ENCODE results near the gene PTTG1IP. TPM values are rescaled to one million over a fixed set of nuclear protein-coding genes. Genes with fewer than 3 reads are reported as not detected.

The PTTG1IP gene
- total and polyA plus RNA-seq, 7 donors = 49.7 to 208 (median 158) TPM

DNA sequence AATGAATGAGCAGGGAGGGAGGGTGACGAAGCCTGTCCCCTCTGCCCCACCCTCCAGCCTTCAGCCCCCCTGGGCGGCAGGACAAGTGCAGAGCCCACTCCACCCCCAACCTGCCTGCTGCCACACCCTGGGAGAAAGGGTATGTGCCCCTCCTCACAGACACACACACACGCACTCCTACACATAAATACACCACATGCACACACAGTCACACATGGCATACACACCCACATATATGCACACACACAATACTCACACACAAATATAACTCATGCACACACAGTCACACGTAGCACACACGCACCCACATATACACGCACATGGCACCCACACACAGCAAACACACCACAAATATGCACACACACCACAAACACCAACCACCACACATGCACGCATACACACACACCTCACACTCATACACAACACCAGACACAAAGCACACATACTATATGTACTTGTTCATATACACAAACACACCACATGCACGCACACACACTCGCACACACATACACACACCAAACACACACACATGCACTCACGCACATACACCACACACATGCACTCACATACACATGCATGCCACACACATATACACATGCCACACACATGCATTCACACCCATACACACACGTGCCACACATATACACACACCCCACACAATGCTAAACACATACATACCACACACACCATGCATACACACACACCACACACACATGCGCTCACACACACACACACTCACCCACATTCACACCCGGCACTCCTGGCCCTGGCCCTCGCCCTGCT lies 30.8 kb upstream of the PTTG1IP start:
- TF ChIP-seq EP300 (IDR thresholded peaks at IDR 0.05) = no peak
- no peak for TF ChIP-seq POLR2AphosphoS5 (IDR thresholded peaks at IDR 0.05)
- no peak for TF ChIP-seq POLR2A (IDR thresholded peaks at IDR 0.05)
- TF ChIP-seq, protein P1, sequence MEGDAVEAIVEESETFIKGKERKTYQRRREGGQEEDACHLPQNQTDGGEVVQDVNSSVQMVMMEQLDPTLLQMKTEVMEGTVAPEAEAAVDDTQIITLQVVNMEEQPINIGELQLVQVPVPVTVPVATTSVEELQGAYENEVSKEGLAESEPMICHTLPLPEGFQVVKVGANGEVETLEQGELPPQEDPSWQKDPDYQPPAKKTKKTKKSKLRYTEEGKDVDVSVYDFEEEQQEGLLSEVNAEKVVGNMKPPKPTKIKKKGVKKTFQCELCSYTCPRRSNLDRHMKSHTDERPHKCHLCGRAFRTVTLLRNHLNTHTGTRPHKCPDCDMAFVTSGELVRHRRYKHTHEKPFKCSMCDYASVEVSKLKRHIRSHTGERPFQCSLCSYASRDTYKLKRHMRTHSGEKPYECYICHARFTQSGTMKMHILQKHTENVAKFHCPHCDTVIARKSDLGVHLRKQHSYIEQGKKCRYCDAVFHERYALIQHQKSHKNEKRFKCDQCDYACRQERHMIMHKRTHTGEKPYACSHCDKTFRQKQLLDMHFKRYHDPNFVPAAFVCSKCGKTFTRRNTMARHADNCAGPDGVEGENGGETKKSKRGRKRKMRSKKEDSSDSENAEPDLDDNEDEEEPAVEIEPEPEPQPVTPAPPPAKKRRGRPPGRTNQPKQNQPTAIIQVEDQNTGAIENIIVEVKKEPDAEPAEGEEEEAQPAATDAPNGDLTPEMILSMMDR (IDR thresholded peaks at IDR 0.05) = no peak
- no peak for DNase-seq
- 89 to 91% methylated on average over 14 of the region's 14 CpGs for WGBS, 2 donors
- intact Hi-C loops (cut with DNase I) = no loop called here
- H3K4me3 ChIP-seq = no peak overlapping the region
- H3K36me3 ChIP-seq = peaks cover 0 to 6% (median 0%) of the 10 kb centered on the region in 4 donors
- no peaks in the 10 kb centered on the region for H3K9me3 ChIP-seq
- no peak overlapping the region for H3K27ac ChIP-seq
- H3K27me3 ChIP-seq = no peaks in the 10 kb centered on the region
- H3K4me1 ChIP-seq = peaks cover 0 to 37% (median 25%) of the 10 kb centered on the region in 4 donors

DNA sequence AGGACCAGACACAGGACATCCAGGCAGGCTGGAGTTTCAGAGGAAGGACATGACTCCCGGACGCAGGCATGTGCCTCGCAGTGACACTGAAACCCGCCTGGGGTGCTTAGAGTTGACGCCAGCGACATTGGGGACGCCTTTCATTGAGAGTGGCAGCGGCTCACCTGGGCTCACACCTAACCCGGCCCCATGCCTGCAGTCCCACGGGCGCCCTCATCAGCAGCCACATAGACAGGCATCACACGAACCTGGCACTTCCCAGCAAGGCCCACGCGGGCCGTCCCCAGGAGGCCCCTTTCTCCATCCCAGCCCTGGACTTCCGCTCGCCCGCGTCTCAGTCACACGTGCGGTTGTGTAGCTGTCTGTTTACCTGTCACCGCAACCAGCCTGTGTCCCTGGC lies 30.2 kb upstream of the PTTG1IP start:
- WGBS, 2 donors = 84% methylated on average over 22 of the region's 22 CpGs
- TF ChIP-seq EP300 (IDR thresholded peaks at IDR 0.05) (no peak), POLR2AphosphoS5 (IDR thresholded peaks at IDR 0.05) (no peak), POLR2A (IDR thresholded peaks at IDR 0.05) (no peak)
- TF ChIP-seq, protein P1 (IDR thresholded peaks at IDR 0.05) = no peak
- intact Hi-C loops (cut with DNase I) = no loop called here
- H3K4me3 ChIP-seq = no peak overlapping the region
- H3K9me3 ChIP-seq = no peaks in the 10 kb centered on the region
- DNase-seq = no peak
- H3K36me3 ChIP-seq = peaks cover 0 to 6% (median 0%) of the 10 kb centered on the region in 4 donors
- H3K27ac ChIP-seq = no peak overlapping the region
- H3K4me1 ChIP-seq = peaks cover 0 to 31% (median 19%) of the 10 kb centered on the region in 4 donors
- no peaks in the 10 kb centered on the region for H3K27me3 ChIP-seq

DNA sequence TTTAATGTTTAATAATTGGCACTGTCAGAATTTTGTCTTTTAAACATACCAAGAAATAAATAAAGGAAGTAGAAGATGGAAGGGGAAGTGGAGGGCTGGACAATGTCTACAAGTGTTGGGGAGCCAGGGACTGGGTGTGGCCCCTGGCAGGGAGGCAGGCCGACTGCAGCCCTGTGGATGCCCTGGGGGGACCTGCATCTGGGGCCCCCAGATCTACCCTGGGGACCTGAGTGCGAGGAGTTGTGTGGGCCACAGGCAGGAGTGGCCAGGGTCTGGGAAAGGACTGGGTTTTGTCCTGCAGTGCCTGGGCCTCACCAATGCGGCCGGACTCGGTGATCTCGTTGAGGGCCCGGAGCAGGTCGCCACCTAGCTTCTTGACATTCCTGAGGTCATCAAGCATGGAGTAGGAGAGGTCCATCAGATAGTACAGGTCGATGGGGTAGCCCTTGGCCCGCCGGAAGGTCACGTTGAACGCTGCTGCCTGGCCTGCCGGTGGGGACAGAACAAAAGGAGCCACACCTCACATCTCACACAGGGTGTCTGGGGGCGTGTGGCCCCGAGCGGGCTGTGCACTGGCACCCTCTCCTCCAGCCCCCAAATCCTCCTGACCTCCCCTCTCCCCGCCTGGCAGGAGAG lies 29.7 kb upstream of the PTTG1IP start:
- intact Hi-C loops (cut with DNase I) = no loop called here
- Histone ChIP-seq H3K4me3 (no peak overlapping the region), H3K9me3 (no peaks in the 10 kb centered on the region), H3K4me1 (peaks cover 0 to 26% (median 15%) of the 10 kb centered on the region in 4 donors), H3K36me3 (peaks cover 0 to 6% (median 0%) of the 10 kb centered on the region in 4 donors), H3K27ac (no peak overlapping the region), H3K27me3 (no peaks in the 10 kb centered on the region)
- 86 to 89% methylated on average over 18 of the region's 18 CpGs for WGBS, 2 donors
- DNase-seq = no peak
- TF ChIP-seq, protein P1 (IDR thresholded peaks at IDR 0.05) = no peak
- TF ChIP-seq POLR2AphosphoS5 (IDR thresholded peaks at IDR 0.05) (no peak), EP300 (IDR thresholded peaks at IDR 0.05) (no peak)

DNA sequence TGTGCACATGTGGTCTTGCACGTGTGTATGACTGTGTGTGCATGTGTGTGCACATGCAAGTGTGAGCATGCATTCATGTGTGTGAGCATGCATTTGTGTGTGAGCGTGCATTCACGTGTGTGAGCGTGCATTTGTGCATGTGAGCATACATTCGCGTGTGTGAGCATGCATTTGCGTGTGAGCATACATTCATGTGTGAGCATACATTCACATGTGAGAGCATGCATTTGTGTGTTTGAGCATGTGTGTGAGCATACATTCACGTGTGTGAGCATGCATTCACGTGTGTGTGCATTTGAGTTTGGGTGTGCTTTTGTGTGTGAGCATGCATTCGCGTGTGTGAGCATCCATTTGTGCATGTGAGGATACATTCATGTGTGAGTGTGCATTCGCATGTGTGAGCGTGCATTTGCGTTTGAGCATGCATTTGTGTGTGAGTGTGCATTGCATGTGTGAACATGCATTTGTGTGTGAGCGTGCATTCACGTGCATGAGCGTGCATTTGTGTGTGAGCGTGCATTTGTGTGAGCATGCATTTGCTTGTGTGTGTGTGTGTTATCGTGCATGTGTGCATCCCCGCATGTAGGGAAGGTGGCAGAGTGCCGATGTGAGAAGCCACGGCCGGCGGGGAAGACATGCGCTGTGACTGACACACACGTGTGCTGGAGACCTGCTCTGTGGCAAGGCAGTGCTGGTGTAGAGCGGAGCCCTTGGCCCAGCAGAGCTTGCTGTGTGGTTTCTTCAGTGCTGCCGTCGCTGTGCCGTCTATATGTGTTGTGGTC lies 29.0 kb upstream of the PTTG1IP start:
- peaks cover 0 to 19% (median 8%) of the 10 kb centered on the region in 4 donors for H3K4me1 ChIP-seq
- no peak overlapping the region for H3K4me3 ChIP-seq
- 92 to 93% methylated on average over 30 of the region's 30 CpGs for WGBS, 2 donors
- H3K36me3 ChIP-seq = peaks cover 0 to 6% (median 0%) of the 10 kb centered on the region in 4 donors
- intact Hi-C loops (cut with DNase I) = no loop called here
- TF ChIP-seq EP300 (IDR thresholded peaks at IDR 0.05) (no peak), POLR2AphosphoS5 (IDR thresholded peaks at IDR 0.05) (no peak), POLR2A (IDR thresholded peaks at IDR 0.05) (no peak)
- TF ChIP-seq, protein P1 (IDR thresholded peaks at IDR 0.05) = no peak
- H3K27me3 ChIP-seq = no peaks in the 10 kb centered on the region
- DNase-seq = no peak
- H3K9me3 ChIP-seq = no peaks in the 10 kb centered on the region
- H3K27ac ChIP-seq = no peak overlapping the region

Data from sigmoid colon (tissue), 7 donors.